Measurements from ENCODE around the gene FGGY. TPM values are rescaled to one million over a fixed set of nuclear protein-coding genes. Genes with fewer than 3 reads are reported as not detected.

Gene FGGY
- total and polyA plus RNA-seq, 3 experiments from 2014 or later = 5.3 to 7.9 (median 6.6) TPM

DNA sequence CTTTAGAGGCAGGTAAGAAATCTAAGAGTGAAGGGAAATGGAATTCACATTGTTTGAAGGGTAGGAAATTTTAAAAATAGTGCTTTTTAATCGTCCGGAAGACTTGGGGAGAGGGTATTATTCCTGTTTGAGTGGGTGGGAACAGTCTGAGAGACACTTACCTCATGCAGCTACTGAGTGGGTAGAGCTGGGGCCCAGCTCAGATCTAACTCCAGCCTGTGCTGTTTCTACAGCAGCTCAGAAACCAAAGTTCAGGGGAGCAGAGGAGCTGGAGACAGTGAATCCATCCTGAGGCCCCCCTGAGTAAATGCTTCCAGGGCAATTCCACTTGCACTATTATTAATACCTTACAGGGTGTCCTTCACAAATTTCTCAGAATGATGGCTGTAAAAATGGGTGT lies 63.8 kb downstream of the FGGY start:
- Mint-ChIP-seq H3K36me3 (peaks cover 6 to 36% (median 16%) of the 10 kb centered on the region in 3 donors), H3K4me3 (no peak overlapping the region), H3K27me3 (peaks cover 0 to 2% of the 10 kb centered on the region in 2 donors), H3K4me1 (no peaks in the 10 kb centered on the region), H3K27ac (no peak overlapping the region), H3K9me3 (no peaks in the 10 kb centered on the region)
- Histone ChIP-seq H3K27ac (ENCODE audit: low read depth, low read length) (no peak overlapping the region), H3K27me3 (ENCODE audit: insufficient read depth, low read length, poor library complexity, severe bottlenecking) (no peaks in the 10 kb centered on the region), H3K9me3 (ENCODE audit: low read length) (no peaks in the 10 kb centered on the region), H3K4me3 (ENCODE audit: low read length) (no peak overlapping the region), H3K4me1 (ENCODE audit: insufficient read depth, low read length) (no peaks in the 10 kb centered on the region), H3K36me3 (ENCODE audit: insufficient read depth, low read length) (no peaks in the 10 kb centered on the region)
- no peak for DNase-seq
- CTCF ChIA-PET = no interaction called here
- POLR2A ChIA-PET = no interaction called here

DNA sequence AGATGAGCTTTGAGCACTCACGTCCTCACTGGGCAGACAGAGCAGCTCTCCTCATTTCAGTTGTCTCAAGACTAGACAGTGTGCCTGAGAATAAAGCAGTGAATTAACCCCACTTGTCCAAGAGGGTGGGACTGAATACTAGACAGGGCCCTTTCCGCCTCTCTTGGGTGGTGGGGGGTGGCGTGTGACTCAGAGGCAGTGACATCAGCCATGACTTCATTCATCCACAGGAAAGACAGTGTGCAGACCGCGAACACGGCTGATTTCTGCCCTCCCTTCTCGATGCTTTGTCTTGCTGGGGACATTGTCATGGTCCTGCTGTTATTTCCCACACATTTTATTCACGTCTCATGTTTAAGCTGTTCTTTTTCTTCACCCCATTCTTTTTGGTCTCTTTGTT lies 64.9 kb downstream of the FGGY start:
- no peak overlapping the region for H3K27ac Mint-ChIP-seq
- POLR2A ChIA-PET = no interaction called here
- CTCF ChIA-PET = no interaction called here
- H3K4me1 Mint-ChIP-seq = no peaks in the 10 kb centered on the region
- no peak overlapping the region for H3K27ac ChIP-seq (ENCODE audit: low read depth, low read length)
- no peak overlapping the region for H3K4me3 Mint-ChIP-seq
- no peaks in the 10 kb centered on the region for H3K27me3 ChIP-seq (ENCODE audit: insufficient read depth, low read length, poor library complexity, severe bottlenecking)
- H3K36me3 Mint-ChIP-seq = peaks cover 6 to 36% (median 16%) of the 10 kb centered on the region in 3 donors
- DNase-seq = no peak
- H3K27me3 Mint-ChIP-seq = peaks cover 0 to 2% of the 10 kb centered on the region in 2 donors
- no peaks in the 10 kb centered on the region for H3K9me3 ChIP-seq (ENCODE audit: low read length)
- no peaks in the 10 kb centered on the region for H3K4me1 ChIP-seq (ENCODE audit: insufficient read depth, low read length)
- no peak overlapping the region for H3K4me3 ChIP-seq (ENCODE audit: low read length)
- no peaks in the 10 kb centered on the region for H3K9me3 Mint-ChIP-seq
- H3K36me3 ChIP-seq (ENCODE audit: insufficient read depth, low read length) = no peaks in the 10 kb centered on the region

GRCh38 chr1:59364037-59364436 lies 67.1 kb downstream of the FGGY start:
- peaks cover 6 to 40% (median 22%) of the 10 kb centered on the region in 3 donors for H3K36me3 Mint-ChIP-seq
- peaks cover 0 to 2% of the 10 kb centered on the region in 2 donors for H3K27me3 Mint-ChIP-seq
- no peaks in the 10 kb centered on the region for H3K4me1 Mint-ChIP-seq
- no peaks in the 10 kb centered on the region for H3K27me3 ChIP-seq (ENCODE audit: insufficient read depth, low read length, poor library complexity, severe bottlenecking)
- H3K4me3 ChIP-seq (ENCODE audit: low read length) = no peak overlapping the region
- H3K4me1 ChIP-seq (ENCODE audit: insufficient read depth, low read length) = no peaks in the 10 kb centered on the region
- CTCF ChIA-PET = no interaction called here
- DNase-seq = no peak
- POLR2A ChIA-PET = no interaction called here
- no peaks in the 10 kb centered on the region for H3K9me3 ChIP-seq (ENCODE audit: low read length)
- H3K27ac Mint-ChIP-seq = peak overlapping the region in 1 of 8 donors; percentile 7
- H3K36me3 ChIP-seq (ENCODE audit: insufficient read depth, low read length) = no peaks in the 10 kb centered on the region
- H3K9me3 Mint-ChIP-seq = no peaks in the 10 kb centered on the region
- no peak overlapping the region for H3K27ac ChIP-seq (ENCODE audit: low read depth, low read length)
- no peak overlapping the region for H3K4me3 Mint-ChIP-seq

DNA sequence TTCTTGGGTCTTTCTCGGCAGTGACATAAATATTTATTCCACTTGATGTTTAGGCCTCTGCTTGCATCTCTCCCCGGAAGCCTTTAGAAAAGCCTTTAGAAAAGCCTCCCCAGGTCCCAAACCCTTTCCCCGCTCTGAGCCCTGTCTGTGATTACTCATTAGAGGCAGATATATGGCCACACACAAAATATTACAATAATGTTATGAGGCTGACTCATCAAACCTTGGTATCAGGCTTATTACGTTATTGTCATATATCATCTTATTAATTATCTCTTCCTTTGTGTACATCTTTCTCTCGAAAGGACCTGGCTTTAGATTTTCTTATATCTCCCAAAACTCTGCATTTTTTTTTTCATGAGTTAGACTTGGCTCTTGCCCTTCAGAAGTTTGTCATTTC lies 69.5 kb downstream of the FGGY start:
- Mint-ChIP-seq H3K4me1 (no peaks in the 10 kb centered on the region), H3K4me3 (no peak overlapping the region), H3K36me3 (peaks cover 6 to 33% (median 19%) of the 10 kb centered on the region in 3 donors), H3K27me3 (peaks cover 0 to 2% of the 10 kb centered on the region in 2 donors), H3K9me3 (no peaks in the 10 kb centered on the region), H3K27ac (no peak overlapping the region)
- no peaks in the 10 kb centered on the region for H3K36me3 ChIP-seq (ENCODE audit: insufficient read depth, low read length)
- ChIA-PET POLR2A (no interaction called here), CTCF (no interaction called here)
- H3K4me3 ChIP-seq (ENCODE audit: low read length) = no peak overlapping the region
- no peaks in the 10 kb centered on the region for H3K4me1 ChIP-seq (ENCODE audit: insufficient read depth, low read length)
- H3K9me3 ChIP-seq (ENCODE audit: low read length) = no peaks in the 10 kb centered on the region
- H3K27ac ChIP-seq (ENCODE audit: low read depth, low read length) = no peak overlapping the region
- DNase-seq = no peak
- H3K27me3 ChIP-seq (ENCODE audit: insufficient read depth, low read length, poor library complexity, severe bottlenecking) = no peaks in the 10 kb centered on the region

- no peak overlapping the region for H3K27ac ChIP-seq (ENCODE audit: low read depth, low read length)
- H3K36me3 Mint-ChIP-seq = peaks cover 1 to 22% (median 14%) of the 10 kb centered on the region in 3 donors
- DNase-seq = no peak
- H3K9me3 Mint-ChIP-seq = no peaks in the 10 kb centered on the region
- CTCF ChIA-PET = no interaction called here
- no peak overlapping the region for H3K4me3 ChIP-seq (ENCODE audit: low read length)
- H3K36me3 ChIP-seq (ENCODE audit: insufficient read depth, low read length) = no peaks in the 10 kb centered on the region
- no peaks in the 10 kb centered on the region for H3K9me3 ChIP-seq (ENCODE audit: low read length)
- no peak overlapping the region for H3K27ac Mint-ChIP-seq
- no peaks in the 10 kb centered on the region for H3K27me3 ChIP-seq (ENCODE audit: insufficient read depth, low read length, poor library complexity, severe bottlenecking)
- H3K4me1 ChIP-seq (ENCODE audit: insufficient read depth, low read length) = no peaks in the 10 kb centered on the region
- no peaks in the 10 kb centered on the region for H3K4me1 Mint-ChIP-seq
- POLR2A ChIA-PET = no interaction called here
- no peak overlapping the region for H3K4me3 Mint-ChIP-seq
- H3K27me3 Mint-ChIP-seq = peaks cover 0 to 2% of the 10 kb centered on the region in 2 donors
These were observed 70.6 kb downstream of the FGGY start for GRCh38 chr1:59367301-59368007.

DNA sequence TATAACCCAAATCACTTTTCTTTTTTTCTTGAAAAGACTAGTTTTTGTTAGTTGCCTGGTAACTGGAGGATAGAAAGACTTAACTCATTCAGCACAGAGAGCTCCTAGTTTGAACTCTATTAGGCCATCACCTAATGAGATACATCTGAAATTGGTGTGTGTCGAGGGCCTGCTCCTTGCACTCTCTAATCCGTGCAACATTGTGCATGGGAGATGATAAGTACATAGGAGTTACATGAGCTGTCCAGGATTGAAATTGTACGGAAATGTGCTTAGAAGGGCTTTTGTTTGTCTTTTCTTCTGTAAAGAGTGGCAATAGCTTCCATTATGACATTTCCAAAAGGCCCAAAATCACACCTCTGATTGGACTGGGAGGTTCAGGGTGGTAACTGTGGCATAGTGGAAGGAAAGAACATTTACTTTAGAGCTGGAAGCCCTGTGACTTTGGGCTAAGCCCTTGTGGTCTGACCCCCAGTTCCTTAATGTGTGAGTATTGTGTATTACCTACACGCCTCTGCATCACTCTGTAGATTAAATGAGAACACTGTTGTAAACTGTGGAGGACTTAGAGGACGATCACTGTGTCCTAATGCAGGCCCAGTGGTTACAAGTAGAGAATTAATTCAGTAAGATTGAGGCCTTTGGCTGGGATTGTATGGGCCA lies 71.2 kb downstream of the FGGY start:
- Histone ChIP-seq H3K4me1 (ENCODE audit: insufficient read depth, low read length) (no peaks in the 10 kb centered on the region), H3K9me3 (ENCODE audit: low read length) (no peaks in the 10 kb centered on the region), H3K36me3 (ENCODE audit: insufficient read depth, low read length) (no peaks in the 10 kb centered on the region), H3K4me3 (ENCODE audit: low read length) (no peak overlapping the region), H3K27ac (ENCODE audit: low read depth, low read length) (no peak overlapping the region), H3K27me3 (ENCODE audit: insufficient read depth, low read length, poor library complexity, severe bottlenecking) (no peaks in the 10 kb centered on the region)
- ChIA-PET POLR2A (no interaction called here), CTCF (no interaction called here)
- H3K27ac Mint-ChIP-seq = no peak overlapping the region
- no peak for DNase-seq
- no peak overlapping the region for H3K4me3 Mint-ChIP-seq
- peaks cover 1 to 25% (median 14%) of the 10 kb centered on the region in 3 donors for H3K36me3 Mint-ChIP-seq
- H3K4me1 Mint-ChIP-seq = no peaks in the 10 kb centered on the region
- peaks cover 0 to 2% of the 10 kb centered on the region in 2 donors for H3K27me3 Mint-ChIP-seq
- no peaks in the 10 kb centered on the region for H3K9me3 Mint-ChIP-seq

- POLR2A ChIA-PET = no interaction called here
- H3K4me1 Mint-ChIP-seq = no peaks in the 10 kb centered on the region
- Histone ChIP-seq H3K27ac (ENCODE audit: low read depth, low read length) (no peak overlapping the region), H3K9me3 (ENCODE audit: low read length) (no peaks in the 10 kb centered on the region), H3K4me3 (ENCODE audit: low read length) (no peak overlapping the region), H3K4me1 (ENCODE audit: insufficient read depth, low read length) (no peaks in the 10 kb centered on the region), H3K27me3 (ENCODE audit: insufficient read depth, low read length, poor library complexity, severe bottlenecking) (no peaks in the 10 kb centered on the region), H3K36me3 (ENCODE audit: insufficient read depth, low read length) (no peaks in the 10 kb centered on the region)
- H3K27ac Mint-ChIP-seq = peak overlapping the region in 1 of 8 donors; percentile 18
- H3K9me3 Mint-ChIP-seq = no peaks in the 10 kb centered on the region
- H3K4me3 Mint-ChIP-seq = no peak overlapping the region
- no peaks in the 10 kb centered on the region for H3K27me3 Mint-ChIP-seq
- DNase-seq = no peak
- H3K36me3 Mint-ChIP-seq = peaks cover 0 to 17% (median 2%) of the 10 kb centered on the region in 3 donors
- CTCF ChIA-PET = no interaction called here
These were observed 78.7 kb downstream of the FGGY start for GRCh38 chr1:59375321-59376220.

GRCh38 chr1:59377350-59377904 lies 80.5 kb downstream of the FGGY start:
- H3K4me1 Mint-ChIP-seq = no peaks in the 10 kb centered on the region
- ChIA-PET POLR2A (no interaction called here), CTCF (no interaction called here)
- Histone ChIP-seq H3K27me3 (ENCODE audit: insufficient read depth, low read length, poor library complexity, severe bottlenecking) (no peaks in the 10 kb centered on the region), H3K27ac (ENCODE audit: low read depth, low read length) (no peak overlapping the region), H3K36me3 (ENCODE audit: insufficient read depth, low read length) (no peaks in the 10 kb centered on the region), H3K4me1 (ENCODE audit: insufficient read depth, low read length) (no peaks in the 10 kb centered on the region), H3K4me3 (ENCODE audit: low read length) (no peak overlapping the region), H3K9me3 (ENCODE audit: low read length) (no peaks in the 10 kb centered on the region)
- peaks cover 2 to 28% (median 4%) of the 10 kb centered on the region in 3 donors for H3K36me3 Mint-ChIP-seq
- no peak overlapping the region for H3K4me3 Mint-ChIP-seq
- peak overlapping the region in 1 of 8 donors; percentile 64 for H3K27ac Mint-ChIP-seq
- DNase-seq = no peak
- no peaks in the 10 kb centered on the region for H3K9me3 Mint-ChIP-seq
- no peaks in the 10 kb centered on the region for H3K27me3 Mint-ChIP-seq
